ENCODE measurements around the gene MAP3K20. TPM values are rescaled to one million over a fixed set of nuclear protein-coding genes. Genes with fewer than 3 reads are reported as not detected.

Gene MAP3K20
- polyA plus RNA-seq, 6 donors from 2014 or later: 6.0 to 15.4 (median 9.6) TPM

- ATAC-seq (ENCODE audit: low read depth in 2 of 2): no peak
- DNase-seq: no peak
Measured at GRCh38 chr2:173130496-173131465, 55.1 kb downstream of the MAP3K20 start.

GRCh38 chr2:173132531-173132930 lies 56.9 kb downstream of the MAP3K20 start:
- Mint-ChIP-seq H3K27ac (peak overlapping the region in 2 of 6 donors; percentile 17 to 65), H3K36me3 (peaks cover 0 to 5% of the 10 kb centered on the region in 2 donors), H3K4me1 (peaks cover 0 to 21% (median 12%) of the 10 kb centered on the region in 3 donors), H3K9me3 (no peaks in the 10 kb centered on the region), H3K27me3 (no peaks in the 10 kb centered on the region), H3K4me3 (no peak overlapping the region)
- DNase-seq (no peak), ATAC-seq (ENCODE audit: low read depth in 2 of 2) (no peak)

More at GRCh38 chr2:173130496-173131465, 55.1 kb downstream of the MAP3K20 start:
- no peaks in the 10 kb centered on the region for H3K27me3 Mint-ChIP-seq
- peaks cover 0 to 15% (median 0%) of the 10 kb centered on the region in 3 donors for H3K4me1 Mint-ChIP-seq
- H3K36me3 Mint-ChIP-seq: peaks cover 0 to 5% of the 10 kb centered on the region in 2 donors
- no peak overlapping the region for H3K4me3 Mint-ChIP-seq
- peak overlapping the region in 1 of 6 donors; percentile 22 for H3K27ac Mint-ChIP-seq
- no peaks in the 10 kb centered on the region for H3K9me3 Mint-ChIP-seq

- ATAC-seq (ENCODE audit: low read depth in 2 of 2): no peak
Measured at GRCh38 chr2:173134703-173135102, 59.1 kb downstream of the MAP3K20 start.

DNA sequence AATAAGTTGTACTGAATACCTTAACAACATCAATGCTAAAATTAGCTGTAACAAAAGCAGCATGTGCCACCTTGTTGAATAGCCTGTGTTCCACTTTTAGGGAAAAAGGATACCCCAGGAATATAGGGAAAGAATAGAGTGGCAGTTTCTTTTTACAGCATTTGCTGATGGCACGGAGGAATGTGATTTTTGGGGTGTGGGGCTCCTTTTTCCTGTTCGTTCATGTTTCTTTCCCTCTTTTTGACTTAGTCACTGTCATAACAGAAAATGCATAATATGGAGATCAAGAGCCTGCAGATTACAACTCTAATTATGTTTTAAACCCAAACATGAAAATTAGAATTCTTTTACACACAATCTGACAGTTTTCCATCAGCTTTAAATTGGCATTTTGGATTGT lies 60.4 kb downstream of the MAP3K20 start:
- Mint-ChIP-seq H3K4me3 (no peak overlapping the region), H3K4me1 (peaks cover 0 to 21% (median 12%) of the 10 kb centered on the region in 3 donors), H3K9me3 (peaks cover 0 to under 1% (median under 1%) of the 10 kb centered on the region in 7 donors), H3K27me3 (no peaks in the 10 kb centered on the region), H3K36me3 (peaks cover under 1 to 3% of the 10 kb centered on the region in 2 donors), H3K27ac (no peak overlapping the region)
- ATAC-seq (ENCODE audit: low read depth in 2 of 2) (no peak), DNase-seq (no peak)

More at GRCh38 chr2:173134703-173135102, 59.1 kb downstream of the MAP3K20 start:
- H3K27me3 Mint-ChIP-seq: no peaks in the 10 kb centered on the region
- no peak for DNase-seq
- H3K4me3 Mint-ChIP-seq: peak overlapping the region in 1 of 8 donors; percentile 37
- no peaks in the 10 kb centered on the region for H3K9me3 Mint-ChIP-seq
- H3K4me1 Mint-ChIP-seq: peaks cover 0 to 21% (median 12%) of the 10 kb centered on the region in 3 donors
- H3K36me3 Mint-ChIP-seq: no peaks in the 10 kb centered on the region
- peak overlapping the region in 1 of 6 donors; percentile 7 for H3K27ac Mint-ChIP-seq

- Mint-ChIP-seq H3K27ac (peak overlapping the region in 1 of 6 donors; percentile 30), H3K36me3 (peaks cover 6 to 8% of the 10 kb centered on the region in 2 donors), H3K27me3 (no peaks in the 10 kb centered on the region), H3K9me3 (peaks cover 0 to 6% (median 5%) of the 10 kb centered on the region in 7 donors), H3K4me1 (peaks cover 0 to 21% (median 12%) of the 10 kb centered on the region in 3 donors), H3K4me3 (no peak overlapping the region)
- DNase-seq: no peak
- no peak for ATAC-seq (ENCODE audit: low read depth in 2 of 2)
Measured at GRCh38 chr2:173136599-173136998, 61.0 kb downstream of the MAP3K20 start.

- Mint-ChIP-seq H3K9me3 (peaks cover 0 to 12% (median 7%) of the 10 kb centered on the region in 7 donors), H3K27me3 (no peaks in the 10 kb centered on the region), H3K27ac (no peak overlapping the region), H3K36me3 (peaks cover 8 to 10% of the 10 kb centered on the region in 2 donors), H3K4me3 (no peak overlapping the region), H3K4me1 (peaks cover 0 to 17% (median 12%) of the 10 kb centered on the region in 3 donors)
- ATAC-seq (ENCODE audit: low read depth in 2 of 2): no peak
- DNase-seq: no peak
Measured at GRCh38 chr2:173137610-173138009, 62.0 kb downstream of the MAP3K20 start.

DNA sequence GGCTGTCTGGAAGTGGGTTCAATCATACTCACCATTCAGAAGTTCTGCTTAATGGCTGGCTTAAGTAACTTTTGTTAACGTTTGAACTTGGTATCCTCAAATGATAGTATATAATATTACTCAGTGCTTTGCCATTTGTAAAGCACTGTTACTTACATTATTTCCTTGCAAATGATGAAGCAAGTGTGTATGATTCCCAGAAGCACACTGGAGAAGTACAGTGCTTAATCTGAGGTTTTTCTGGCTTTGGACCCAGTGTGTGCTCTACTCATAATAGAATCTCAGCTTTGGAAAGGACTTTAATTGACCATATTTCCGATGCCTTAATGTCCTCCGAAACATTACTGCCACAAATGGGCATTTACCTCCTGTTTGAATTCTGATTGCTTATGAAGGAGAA lies 63.3 kb downstream of the MAP3K20 start:
- Mint-ChIP-seq H3K4me3 (no peak overlapping the region), H3K27me3 (no peaks in the 10 kb centered on the region), H3K9me3 (peaks cover 0 to 15% (median 8%) of the 10 kb centered on the region in 7 donors), H3K36me3 (peaks cover 10 to 16% of the 10 kb centered on the region in 2 donors), H3K4me1 (peaks cover 0 to 17% (median 12%) of the 10 kb centered on the region in 3 donors), H3K27ac (no peak overlapping the region)
- DNase-seq (no peak), ATAC-seq (ENCODE audit: low read depth in 2 of 2) (no peak)

GRCh38 chr2:173141666-173142065 lies 66.0 kb downstream of the MAP3K20 start:
- H3K27ac Mint-ChIP-seq: no peak overlapping the region
- no peaks in the 10 kb centered on the region for H3K27me3 Mint-ChIP-seq
- no peak for ATAC-seq (ENCODE audit: low read depth in 2 of 2)

DNA sequence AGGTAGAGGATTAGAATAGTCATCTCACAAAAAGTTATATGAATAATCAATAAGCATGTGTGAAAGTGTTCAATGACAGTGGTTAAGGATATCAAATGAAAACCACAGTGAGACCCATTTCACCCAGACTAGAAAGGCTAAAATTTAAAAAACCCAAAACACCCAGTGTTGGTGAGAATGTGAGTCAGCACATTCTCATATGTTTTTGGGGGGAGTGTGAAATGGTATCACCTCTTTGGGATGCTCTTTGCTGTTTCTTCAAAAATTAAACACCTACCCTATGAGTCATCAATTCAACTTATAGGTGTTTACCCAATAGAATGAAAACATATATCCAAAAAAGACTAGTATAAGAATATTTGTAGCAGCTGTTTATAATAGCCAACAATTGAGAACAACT lies 69.8 kb downstream of the MAP3K20 start:
- peaks cover 0 to 8% (median 0%) of the 10 kb centered on the region in 3 donors for H3K4me1 Mint-ChIP-seq
- no peak overlapping the region for H3K4me3 Mint-ChIP-seq
- no peak for ATAC-seq (ENCODE audit: low read depth in 2 of 2)
- H3K9me3 Mint-ChIP-seq: peaks cover 0 to 15% (median 8%) of the 10 kb centered on the region in 7 donors
- no peaks in the 10 kb centered on the region for H3K27me3 Mint-ChIP-seq
- H3K36me3 Mint-ChIP-seq: peaks cover 10 to 16% of the 10 kb centered on the region in 2 donors
- DNase-seq: no peak
- H3K27ac Mint-ChIP-seq: no peak overlapping the region

More at GRCh38 chr2:173141666-173142065, 66.0 kb downstream of the MAP3K20 start:
- Mint-ChIP-seq H3K9me3 (peaks cover 0 to 15% (median 8%) of the 10 kb centered on the region in 7 donors), H3K36me3 (peaks cover 10 to 16% of the 10 kb centered on the region in 2 donors), H3K4me1 (peaks cover 0 to 7% (median 6%) of the 10 kb centered on the region in 3 donors), H3K4me3 (no peak overlapping the region)
- DNase-seq: no peak

GRCh38 chr2:173146590-173146989 lies 70.9 kb downstream of the MAP3K20 start:
- Mint-ChIP-seq H3K4me3 (no peak overlapping the region), H3K36me3 (peaks cover 2 to 10% of the 10 kb centered on the region in 2 donors), H3K9me3 (peaks cover 0 to 10% (median 3%) of the 10 kb centered on the region in 7 donors), H3K27ac (no peak overlapping the region), H3K27me3 (no peaks in the 10 kb centered on the region), H3K4me1 (peaks cover 0 to 8% (median 0%) of the 10 kb centered on the region in 3 donors)
- ATAC-seq (ENCODE audit: low read depth in 2 of 2) (no peak), DNase-seq (no peak)

DNA sequence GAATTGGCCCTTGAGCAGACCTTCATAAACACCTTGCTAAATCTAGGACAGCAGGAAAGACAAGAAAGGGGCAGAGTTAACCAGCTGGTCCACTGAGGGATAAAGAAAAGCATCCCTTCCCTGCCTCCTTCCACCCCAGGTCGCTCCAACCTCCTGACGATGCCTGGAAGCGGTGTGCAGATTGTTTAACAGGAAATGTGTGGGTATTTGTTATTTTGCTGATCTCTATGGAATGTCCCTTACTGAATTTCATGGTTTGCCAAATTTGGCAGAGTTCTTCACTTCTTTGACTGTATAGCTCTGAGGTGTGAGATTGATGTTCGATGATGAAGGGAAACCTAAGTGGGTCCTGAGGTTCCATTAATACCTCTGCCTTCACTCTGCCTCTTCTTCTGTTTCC lies 72.9 kb downstream of the MAP3K20 start:
- ATAC-seq (ENCODE audit: low read depth in 2 of 2) (no peak), DNase-seq (no peak)
- Mint-ChIP-seq H3K27ac (peak overlapping the region in 2 of 6 donors; percentile 58 to 77), H3K36me3 (peaks cover 0 to 4% of the 10 kb centered on the region in 2 donors), H3K9me3 (peaks cover 0 to under 1% (median 0%) of the 10 kb centered on the region in 7 donors), H3K4me1 (peaks cover 0 to 8% (median 0%) of the 10 kb centered on the region in 3 donors), H3K27me3 (no peaks in the 10 kb centered on the region), H3K4me3 (no peak overlapping the region)

DNA sequence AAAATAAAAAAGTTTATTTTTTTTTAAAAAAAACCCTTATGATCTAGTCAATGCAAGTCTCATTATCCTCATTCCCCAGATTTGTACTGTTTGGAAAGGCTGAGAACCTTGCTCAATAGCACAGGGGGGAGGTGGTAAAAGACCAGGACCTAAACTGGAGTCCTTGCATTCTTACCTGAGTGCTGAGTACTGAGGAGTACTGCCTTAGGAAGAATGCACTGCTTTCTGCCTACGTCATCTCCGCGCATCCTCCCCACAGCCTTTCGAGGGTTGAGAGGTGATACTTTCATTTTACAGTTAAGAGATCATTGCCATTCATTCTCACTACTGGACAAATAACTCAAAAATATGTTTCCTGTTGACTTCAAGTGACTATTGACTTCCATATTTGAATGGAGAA lies 73.8 kb downstream of the MAP3K20 start:
- Mint-ChIP-seq H3K9me3 (no peaks in the 10 kb centered on the region), H3K27me3 (no peaks in the 10 kb centered on the region), H3K4me1 (peaks cover 0 to 8% (median 0%) of the 10 kb centered on the region in 3 donors), H3K36me3 (no peaks in the 10 kb centered on the region), H3K27ac (peak overlapping the region in 1 of 6 donors; percentile 10), H3K4me3 (no peak overlapping the region)
- no peak for DNase-seq
- ATAC-seq (ENCODE audit: low read depth in 2 of 2): no peak

GRCh38 chr2:173150087-173150486 lies 74.4 kb downstream of the MAP3K20 start:
- DNase-seq (no peak), ATAC-seq (ENCODE audit: low read depth in 2 of 2) (no peak)
- peak overlapping the region in 1 of 6 donors; percentile 10 for H3K27ac Mint-ChIP-seq
- H3K9me3 Mint-ChIP-seq: no peaks in the 10 kb centered on the region
- no peaks in the 10 kb centered on the region for H3K27me3 Mint-ChIP-seq
- peaks cover 0 to 8% (median 0%) of the 10 kb centered on the region in 3 donors for H3K4me1 Mint-ChIP-seq
- no peak overlapping the region for H3K4me3 Mint-ChIP-seq
- H3K36me3 Mint-ChIP-seq: no peaks in the 10 kb centered on the region
